Hepatocyte (in vitro differentiated cells): ENCODE measurements around the gene SMC6. TPM values are rescaled to one million over a fixed set of nuclear protein-coding genes. Genes with fewer than 3 reads are reported as not detected.

Source experiments
- DNase-seq: peaks from one replicate; pipeline ENCODE4 v3.0.0-alpha.2; 2016; ENCODE audit warnings: low spot score
- H2AFZ ChIP-seq: fragments of 200-600 bp; sonication (generic); 2 replicates; pipeline ENCODE4 v1.6.0; 2016; ENCODE audit warnings: antibody characterized with exemption, mild to moderate bottlenecking
- H3K27ac ChIP-seq: fragments of 200-600 bp; sonication (generic); 2 replicates; pipeline ENCODE4 v1.5.1; 2016; ENCODE audit warnings: mild to moderate bottlenecking
- H3K27me3 ChIP-seq: fragments of 200-600 bp; sonication (generic); 2 replicates; pipeline ENCODE4 v1.6.1; 2016
- H3K36me3 ChIP-seq: fragments of 200-600 bp; sonication (generic); replicated peaks from 2 replicates; pipeline ENCODE4 v1.5.1; 2016; ENCODE audit warnings: low read depth; ENCODE audit not compliant: insufficient read depth
- H3K4me1 ChIP-seq: fragments of 200-600 bp; sonication (generic); 2 replicates; pipeline ENCODE4 v1.5.1; 2016; ENCODE audit warnings: mild to moderate bottlenecking, moderate library complexity; ENCODE audit not compliant: insufficient read depth
- H3K4me2 ChIP-seq: fragments of 200-600 bp; sonication (generic); 2 replicates; pipeline ENCODE4 v1.6.0; 2016
- H3K4me3 ChIP-seq: fragments of 200-600 bp; sonication (generic); 2 replicates; pipeline ENCODE4 v1.5.1; 2016; ENCODE audit warnings: mild to moderate bottlenecking
- H3K79me2 ChIP-seq: fragments of 200-600 bp; sonication (generic); 2 replicates; pipeline ENCODE4 v1.6.0; 2017; ENCODE audit warnings: mild to moderate bottlenecking
- H3K9me2 ChIP-seq: fragments of 200-600 bp; sonication (generic); replicated peaks from 2 replicates; pipeline ENCODE4 v1.6.0; 2017; ENCODE audit warnings: mild to moderate bottlenecking; ENCODE audit not compliant: insufficient read depth
- H3K9me3 ChIP-seq: fragments of 200-600 bp; sonication (generic); 2 replicates; pipeline ENCODE4 v1.5.1; 2016; ENCODE audit warnings: low read depth, mild to moderate bottlenecking
- H4K20me1 ChIP-seq: fragments of 200-600 bp; sonication (generic); 2 replicates; pipeline ENCODE4 v1.6.0; 2016; ENCODE audit warnings: mild to moderate bottlenecking; ENCODE audit not compliant: insufficient read depth, poor library complexity, severe bottlenecking
- CTCF ChIP-seq: fragments of 200-600 bp; sonication (generic); IDR thresholded peaks from 2 replicates; pipeline ENCODE4 v1.5.1; 2016; ENCODE audit warnings: antibody characterized with exemption, mild to moderate bottlenecking; ENCODE audit not compliant: poor library complexity
- EZH2 ChIP-seq: fragments of 200-600 bp; sonication (generic); IDR thresholded peaks from 2 replicates; pipeline ENCODE4 v1.6.1; 2016; ENCODE audit warnings: antibody characterized with exemption, mild to moderate bottlenecking, borderline replicate concordance
- EZH2phosphoT487 ChIP-seq: fragments of 200-600 bp; sonication (generic); IDR thresholded peaks from one replicate; pipeline ENCODE4 v1.6.1; 2018; ENCODE audit warnings: antibody characterized with exemption, mild to moderate bottlenecking, low read depth, moderate library complexity; ENCODE audit not compliant: unreplicated experiment, severe bottlenecking
- WGBS: methylation state at CpG from one replicate; pipeline ENCODE4 v1.1.6; 2016; ENCODE audit warnings: low lambda C conversion rate; ENCODE audit errors: missing lambda C conversion rate; 5-methylcytosine and 5-hydroxymethylcytosine counted together
- polyA plus RNA-seq: library from polyadenylated mRNA; unstranded; fragments of >200 nt; fragmentation: Nextera tagmentation; extraction: Ambion mirVana; gene quantifications from 2 replicates; pipeline ENCODE4 v1.2.1, GENCODE V29; 2016
- total RNA-seq: library from RNA; depleted of rRNA; stranded (reverse); fragments of >200 nt; gene quantifications from 2 replicates; pipeline ENCODE4 v1.2.3, GENCODE V29; 2014

SMC6 gene
- total and polyA plus RNA-seq, 2 experiments from 2014 or later, result 8.9 to 13.4 TPM

GRCh38 chr2:17709897-17710296, 43.7 kb downstream of the SMC6 start:
- Histone ChIP-seq H2AFZ (no peak overlapping the region), H4K20me1 (no peaks in the 10 kb centered on the region), H3K79me2 (no peaks in the 10 kb centered on the region), H3K27me3 (no peaks in the 10 kb centered on the region), H3K36me3 (no peaks in the 10 kb centered on the region), H3K4me2 (no peak overlapping the region), H3K9me3 (no peaks in the 10 kb centered on the region), H3K4me3 (no peak overlapping the region), H3K4me1 (no peaks in the 10 kb centered on the region), H3K27ac (no peak overlapping the region), H3K9me2 (no peaks in the 10 kb centered on the region)
- no peak for DNase-seq
- 93% methylated on average over 2 of the region's 2 CpGs for WGBS
- TF ChIP-seq EZH2phosphoT487 (no peak), CTCF (no peak), EZH2 (no peak)

GRCh38 chr2:17708501-17708900, 45.1 kb downstream of the SMC6 start:
- H3K36me3 ChIP-seq, result no peaks in the 10 kb centered on the region

GRCh38 chr2:17706845-17707244, 46.8 kb downstream of the SMC6 start:
- H3K79me2 ChIP-seq, result no peaks in the 10 kb centered on the region
- H3K27ac ChIP-seq, result no peak overlapping the region
- H3K27me3 ChIP-seq, result no peaks in the 10 kb centered on the region
- no peaks in the 10 kb centered on the region for H3K9me3 ChIP-seq
- 85% methylated on average over 4 of the region's 4 CpGs for WGBS
- TF ChIP-seq EZH2, result no peak
- no peak for TF ChIP-seq EZH2phosphoT487
- TF ChIP-seq CTCF, result no peak
- DNase-seq, result no peak
- no peak overlapping the region for H3K4me2 ChIP-seq
- no peak overlapping the region for H2AFZ ChIP-seq
- H3K36me3 ChIP-seq, result no peaks in the 10 kb centered on the region
- H3K4me3 ChIP-seq, result no peak overlapping the region
- H3K9me2 ChIP-seq, result no peaks in the 10 kb centered on the region
- no peaks in the 10 kb centered on the region for H4K20me1 ChIP-seq
- H3K4me1 ChIP-seq, result no peaks in the 10 kb centered on the region

More at GRCh38 chr2:17708501-17708900, 45.1 kb downstream of the SMC6 start:
- Histone ChIP-seq H3K27me3 (no peaks in the 10 kb centered on the region), H3K9me3 (no peaks in the 10 kb centered on the region), H3K79me2 (no peaks in the 10 kb centered on the region), H3K4me3 (no peak overlapping the region), H3K4me2 (no peak overlapping the region), H3K27ac (no peak overlapping the region), H2AFZ (no peak overlapping the region), H4K20me1 (no peaks in the 10 kb centered on the region), H3K4me1 (no peaks in the 10 kb centered on the region), H3K9me2 (no peaks in the 10 kb centered on the region)
- DNase-seq, result no peak
- WGBS, result 100% methylated on average over 1 of the region's 1 CpG
- no peak for TF ChIP-seq CTCF
- TF ChIP-seq EZH2phosphoT487, result no peak
- TF ChIP-seq EZH2, result no peak

GRCh38 chr2:17690776-17691175, 62.8 kb downstream of the SMC6 start:
- Histone ChIP-seq H2AFZ (no peak overlapping the region), H3K4me1 (no peaks in the 10 kb centered on the region), H3K27me3 (no peaks in the 10 kb centered on the region), H3K27ac (no peak overlapping the region), H3K4me3 (no peak overlapping the region), H3K4me2 (no peak overlapping the region), H3K36me3 (no peaks in the 10 kb centered on the region), H3K9me2 (no peaks in the 10 kb centered on the region), H3K79me2 (no peaks in the 10 kb centered on the region), H3K9me3 (no peaks in the 10 kb centered on the region), H4K20me1 (no peaks in the 10 kb centered on the region)
- TF ChIP-seq EZH2phosphoT487 (no peak), EZH2 (no peak), CTCF (no peak)
- no peak for DNase-seq
- WGBS, result 97% methylated on average over 7 of the region's 7 CpGs
